Mammary epithelial cell (primary cell): ENCODE results near the gene PCDHGA5.
"Not testable (repeated sequence)": the region's sequence is repeated elsewhere in the genome, so short reads cannot be mapped to it uniquely, and the experiment has no call there.

Experiments used
- EZH2 ChIP-seq: IDR thresholded peaks from 2 replicates; pipeline ENCODE4 v1.6.1; 2012; ENCODE audit warnings: low read length, inconsistent platforms, borderline replicate concordance
- TF ChIP-seq, protein P1 (sequence below), 2 donors: IDR thresholded peaks in 1 of 2; conservative IDR thresholded peaks in 1 of 2; 2 replicates each; pipeline ENCODE4 v1.5.1; 2011 to 2012; ENCODE audit warnings: inconsistent platforms in 2 of 2, low read length in 2 of 2, mild to moderate bottlenecking in 2 of 2, control low read depth in 1 of 2, low read depth in 1 of 2; ENCODE audit not compliant: insufficient read depth in 1 of 2; ENCODE audit errors: extremely low read depth in 1 of 2

DNA sequence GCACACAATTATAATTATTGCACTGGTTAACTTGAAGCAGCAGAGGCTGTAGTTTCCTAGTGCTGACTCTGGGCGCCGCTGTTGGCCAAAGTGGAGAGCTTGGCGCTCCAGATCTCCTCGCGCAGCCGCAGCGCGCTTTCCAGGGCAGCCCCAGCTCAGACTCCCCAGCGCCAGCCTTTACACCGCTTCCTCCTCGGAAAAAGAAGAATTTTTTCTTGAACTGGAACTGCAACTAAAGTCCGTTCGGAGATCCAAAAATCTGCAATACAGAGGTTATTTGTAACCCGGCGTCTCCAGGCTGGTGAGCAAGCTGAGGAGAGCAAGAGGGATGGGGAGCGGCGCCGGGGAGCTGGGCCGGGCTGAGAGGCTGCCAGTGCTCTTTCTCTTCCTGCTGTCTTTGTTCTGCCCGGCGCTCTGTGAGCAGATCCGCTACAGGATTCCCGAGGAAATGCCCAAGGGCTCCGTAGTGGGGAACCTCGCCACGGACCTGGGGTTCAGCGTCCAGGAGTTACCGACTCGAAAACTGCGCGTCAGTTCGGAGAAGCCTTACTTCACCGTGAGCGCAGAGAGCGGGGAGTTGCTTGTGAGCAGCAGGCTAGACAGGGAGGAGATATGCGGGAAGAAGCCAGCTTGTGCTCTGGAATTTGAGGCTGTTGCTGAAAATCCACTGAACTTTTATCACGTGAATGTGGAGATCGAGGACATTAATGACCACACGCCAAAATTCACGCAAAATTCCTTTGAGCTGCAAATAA is 23.8 kb downstream of the PCDHGA5 start, which contains the start of gene PCDHGB4:
- TF ChIP-seq, protein P1, sequence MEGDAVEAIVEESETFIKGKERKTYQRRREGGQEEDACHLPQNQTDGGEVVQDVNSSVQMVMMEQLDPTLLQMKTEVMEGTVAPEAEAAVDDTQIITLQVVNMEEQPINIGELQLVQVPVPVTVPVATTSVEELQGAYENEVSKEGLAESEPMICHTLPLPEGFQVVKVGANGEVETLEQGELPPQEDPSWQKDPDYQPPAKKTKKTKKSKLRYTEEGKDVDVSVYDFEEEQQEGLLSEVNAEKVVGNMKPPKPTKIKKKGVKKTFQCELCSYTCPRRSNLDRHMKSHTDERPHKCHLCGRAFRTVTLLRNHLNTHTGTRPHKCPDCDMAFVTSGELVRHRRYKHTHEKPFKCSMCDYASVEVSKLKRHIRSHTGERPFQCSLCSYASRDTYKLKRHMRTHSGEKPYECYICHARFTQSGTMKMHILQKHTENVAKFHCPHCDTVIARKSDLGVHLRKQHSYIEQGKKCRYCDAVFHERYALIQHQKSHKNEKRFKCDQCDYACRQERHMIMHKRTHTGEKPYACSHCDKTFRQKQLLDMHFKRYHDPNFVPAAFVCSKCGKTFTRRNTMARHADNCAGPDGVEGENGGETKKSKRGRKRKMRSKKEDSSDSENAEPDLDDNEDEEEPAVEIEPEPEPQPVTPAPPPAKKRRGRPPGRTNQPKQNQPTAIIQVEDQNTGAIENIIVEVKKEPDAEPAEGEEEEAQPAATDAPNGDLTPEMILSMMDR (conservative IDR thresholded peaks at IDR 0.05 in 1 of 2, IDR thresholded peaks at IDR 0.05 in 1 of 2; ENCODE audit: extremely low read depth in 1 of 2, insufficient read depth in 1 of 2, low read depth in 1 of 2, low read length in 2 of 2): peak; percentile 35 to 49
- TF ChIP-seq EZH2: not testable (repeated sequence)
